ENCODE data around the gene KHSRP.

KHSRP gene

GRCh38 chr19:6424195-6424938, at the start of gene KHSRP:
Gene KHSRP, minus strand, starts transcription at chr19:6424811. Its CDS starts 110 bp downstream, at chr19:6424701.
- peak in 1 of 3 donors; percentile 18 for DNase-seq (ENCODE audit: low read depth in 2 of 3, low spot score in 1 of 3)

GRCh38 chr19:6473647-6474046, 49.0 kb upstream of the KHSRP start:
- DNase-seq (ENCODE audit: low read depth in 2 of 3, low spot score in 1 of 3) = no peak

GRCh38 chr19:6472713-6473112, 48.1 kb upstream of the KHSRP start:
- no peak for DNase-seq (ENCODE audit: low read depth in 2 of 3, low spot score in 1 of 3)

- no peak for DNase-seq (ENCODE audit: low read depth in 2 of 3, low spot score in 1 of 3)
Observed at GRCh38 chr19:6471076-6471475, 46.5 kb upstream of the KHSRP start.

GRCh38 chr19:6470173-6470572, 45.6 kb upstream of the KHSRP start:
- DNase-seq (ENCODE audit: low read depth in 2 of 3, low spot score in 1 of 3) = no peak

GRCh38 chr19:6467384-6467783, 42.8 kb upstream of the KHSRP start:
- DNase-seq (ENCODE audit: low read depth in 2 of 3, low spot score in 1 of 3) = no peak

GRCh38 chr19:6466526-6467248, 42.1 kb upstream of the KHSRP start:
- no peak for DNase-seq (ENCODE audit: low read depth in 2 of 3, low spot score in 1 of 3)

- no peak for DNase-seq (ENCODE audit: low read depth in 2 of 3, low spot score in 1 of 3)
Observed at GRCh38 chr19:6465663-6466062, 41.1 kb upstream of the KHSRP start.

- DNase-seq (ENCODE audit: low read depth in 2 of 3, low spot score in 1 of 3) = no peak
Observed at GRCh38 chr19:6465006-6465405, 40.4 kb upstream of the KHSRP start.

GRCh38 chr19:6464070-6464873, 39.7 kb upstream of the KHSRP start, which contains the start of gene CRB3:
Gene CRB3, plus strand, starts transcription at chr19:6464271. Its CDS starts 431 bp downstream, at chr19:6464702.
- no peak for DNase-seq (ENCODE audit: low read depth in 2 of 3, low spot score in 1 of 3)

- peak; percentile 96 to 97 (median 97) for DNase-seq (ENCODE audit: low read depth in 2 of 3, low spot score in 1 of 3)
Observed at GRCh38 chr19:6460099-6460884, 35.7 kb upstream of the KHSRP start.

- peak; percentile 31 to 56 (median 49) for DNase-seq (ENCODE audit: low read depth in 2 of 3, low spot score in 1 of 3)
Observed at GRCh38 chr19:6459262-6460098, 34.9 kb upstream of the KHSRP start, which contains the start of gene SLC25A23. Gene SLC25A23, minus strand, starts transcription at chr19:6459792. Its CDS starts 164 bp downstream, at chr19:6459628.

- DNase-seq (ENCODE audit: low read depth in 2 of 3, low spot score in 1 of 3) = no peak
Observed at GRCh38 chr19:6458695-6459261, 34.2 kb upstream of the KHSRP start.

- DNase-seq (ENCODE audit: low read depth in 2 of 3, low spot score in 1 of 3) = no peak
Observed at GRCh38 chr19:6457958-6458694, 33.5 kb upstream of the KHSRP start.

GRCh38 chr19:6455924-6456323, 31.3 kb upstream of the KHSRP start:
- no peak for DNase-seq (ENCODE audit: low read depth in 2 of 3, low spot score in 1 of 3)

- DNase-seq (ENCODE audit: low read depth in 2 of 3, low spot score in 1 of 3) = no peak
Observed at GRCh38 chr19:6453951-6454565, 29.4 kb upstream of the KHSRP start.

GRCh38 chr19:6452899-6453298, 28.3 kb upstream of the KHSRP start:
- no peak for DNase-seq (ENCODE audit: low read depth in 2 of 3, low spot score in 1 of 3)

- DNase-seq (ENCODE audit: low read depth in 2 of 3, low spot score in 1 of 3) = no peak
Observed at GRCh38 chr19:6452223-6452614, 27.6 kb upstream of the KHSRP start.

Measured in stimulated activated CD4-positive, alpha-beta T cell treated with anti-CD3 and anti-CD28 coated beads, Interleukin-12 subunit alpha, Interleukin-12 subunit beta, amount 100 ng/mL, for 48 hours (primary cell).